Measurements from ENCODE around the gene ITPR2.

GRCh38 chr12:26290565-26290964, 542.4 kb downstream of the ITPR2 start:
- TF ChIP-seq REST (IDR thresholded peaks at IDR 0.05; ENCODE audit: insufficient read depth in 1 of 2, low read depth in 2 of 2, low read length in 2 of 2) (no peak), POLR2AphosphoS5 (IDR thresholded peaks at IDR 0.05; ENCODE audit: low read depth, low read length) (no peak)

Data from PFSK-1 (cell line).